Gastroesophageal sphincter (tissue), 3 donors: ENCODE data around the gene ERVK3-1.

Experiments
- CTCF ChIP-seq, 4 experiments: fragments of 200-600 bp in 2 of 4; fragments of 450-650 bp in 2 of 4; sonication (generic) in 1 of 4; IDR thresholded peaks; one replicate each; pipeline ENCODE4 v1.5.1; 2017 to 2019; ENCODE audit warnings: antibody characterized with exemption in 4 of 4, mild to moderate bottlenecking in 2 of 4, moderate library complexity in 2 of 4
- EP300 ChIP-seq: sonication (generic); formaldehyde crosslinking; IDR thresholded peaks from one replicate; pipeline ENCODE4 v1.6.1; 2017; ENCODE audit warnings: antibody characterized with exemption, mild to moderate bottlenecking

- TF ChIP-seq CTCF (IDR thresholded peaks at IDR 0.05) (no peak), EP300 (no peak)
Measured at GRCh38 chr19:58352760-58353671, 47.8 kb downstream of the ERVK3-1 start, which contains the start of gene A1BG.
